Measurements from ENCODE around the gene STK31.

Gene STK31

GRCh38 chr7:23685731-23686130 lies 24.3 kb upstream of the STK31 start:
- Histone ChIP-seq H3K4me1 (ENCODE audit: insufficient read depth, low read length) (no peaks in the 10 kb centered on the region; the same call in 1 of the 2 replicates), H3K27me3 (ENCODE audit: insufficient read depth, low read length) (no peaks in the 10 kb centered on the region), H3K36me3 (ENCODE audit: insufficient read depth, low read depth, low read length) (peaks cover 70% of the 10 kb centered on the region), H3K27ac (ENCODE audit: low read length) (no peak overlapping the region), H3K4me3 (ENCODE audit: low read length) (no peak overlapping the region), H3K9ac (ENCODE audit: low read depth, low read length) (no peak overlapping the region), H3K9me3 (ENCODE audit: insufficient read depth, low read depth, low read length) (no peaks in the 10 kb centered on the region)

GRCh38 chr7:23687011-23687410 lies 23.0 kb upstream of the STK31 start:
- no peak overlapping the region for H3K9ac ChIP-seq (ENCODE audit: low read depth, low read length)
- H3K27me3 ChIP-seq (ENCODE audit: insufficient read depth, low read length): no peaks in the 10 kb centered on the region
- no peaks in the 10 kb centered on the region for H3K9me3 ChIP-seq (ENCODE audit: insufficient read depth, low read depth, low read length)
- H3K36me3 ChIP-seq (ENCODE audit: insufficient read depth, low read depth, low read length): peaks cover 81% of the 10 kb centered on the region
- no peak overlapping the region for H3K4me3 ChIP-seq (ENCODE audit: low read length)
- H3K4me1 ChIP-seq (ENCODE audit: insufficient read depth, low read length): no peaks in the 10 kb centered on the region; the same call in 1 of the 2 replicates
- H3K27ac ChIP-seq (ENCODE audit: low read length): no peak overlapping the region

GRCh38 chr7:23689165-23689564 lies 20.9 kb upstream of the STK31 start:
- H3K4me3 ChIP-seq (ENCODE audit: low read length): no peak overlapping the region
- H3K27me3 ChIP-seq (ENCODE audit: insufficient read depth, low read length): no peaks in the 10 kb centered on the region
- H3K9me3 ChIP-seq (ENCODE audit: insufficient read depth, low read depth, low read length): no peaks in the 10 kb centered on the region
- H3K4me1 ChIP-seq (ENCODE audit: insufficient read depth, low read length): no peaks in the 10 kb centered on the region
- H3K27ac ChIP-seq (ENCODE audit: low read length): no peak overlapping the region
- H3K9ac ChIP-seq (ENCODE audit: low read depth, low read length): no peak overlapping the region
- peaks cover 81% of the 10 kb centered on the region for H3K36me3 ChIP-seq (ENCODE audit: insufficient read depth, low read depth, low read length)

GRCh38 chr7:23691320-23691719 lies 18.7 kb upstream of the STK31 start:
- peaks cover 71% of the 10 kb centered on the region for H3K36me3 ChIP-seq (ENCODE audit: insufficient read depth, low read depth, low read length)
- H3K4me3 ChIP-seq (ENCODE audit: low read length): no peak overlapping the region
- H3K9me3 ChIP-seq (ENCODE audit: insufficient read depth, low read depth, low read length): no peaks in the 10 kb centered on the region
- H3K27ac ChIP-seq (ENCODE audit: low read length): no peak overlapping the region
- H3K9ac ChIP-seq (ENCODE audit: low read depth, low read length): no peak overlapping the region
- no peaks in the 10 kb centered on the region for H3K4me1 ChIP-seq (ENCODE audit: insufficient read depth, low read length)
- no peaks in the 10 kb centered on the region for H3K27me3 ChIP-seq (ENCODE audit: insufficient read depth, low read length)

GRCh38 chr7:23693224-23693623 lies 16.8 kb upstream of the STK31 start:
- Histone ChIP-seq H3K27me3 (ENCODE audit: insufficient read depth, low read length) (no peaks in the 10 kb centered on the region), H3K36me3 (ENCODE audit: insufficient read depth, low read depth, low read length) (peaks cover 69% of the 10 kb centered on the region), H3K9ac (ENCODE audit: low read depth, low read length) (no peak overlapping the region), H3K27ac (ENCODE audit: low read length) (no peak overlapping the region), H3K4me1 (ENCODE audit: insufficient read depth, low read length) (no peaks in the 10 kb centered on the region), H3K9me3 (ENCODE audit: insufficient read depth, low read depth, low read length) (no peaks in the 10 kb centered on the region), H3K4me3 (ENCODE audit: low read length) (no peak overlapping the region)

- H3K27ac ChIP-seq (ENCODE audit: low read length): no peak overlapping the region
- H3K4me3 ChIP-seq (ENCODE audit: low read length): no peak overlapping the region
- H3K9me3 ChIP-seq (ENCODE audit: insufficient read depth, low read depth, low read length): no peaks in the 10 kb centered on the region
- H3K36me3 ChIP-seq (ENCODE audit: insufficient read depth, low read depth, low read length): peaks cover 69% of the 10 kb centered on the region
- H3K27me3 ChIP-seq (ENCODE audit: insufficient read depth, low read length): no peaks in the 10 kb centered on the region
- H3K4me1 ChIP-seq (ENCODE audit: insufficient read depth, low read length): no peaks in the 10 kb centered on the region
- no peak overlapping the region for H3K9ac ChIP-seq (ENCODE audit: low read depth, low read length)
These were observed 13.0 kb upstream of the STK31 start for GRCh38 chr7:23696916-23697441.

- Histone ChIP-seq H3K27me3 (ENCODE audit: insufficient read depth, low read length) (no peaks in the 10 kb centered on the region), H3K4me1 (ENCODE audit: insufficient read depth, low read length) (no peaks in the 10 kb centered on the region)
These were observed 11.2 kb upstream of the STK31 start for GRCh38 chr7:23698822-23699221.

GRCh38 chr7:23700046-23700445 lies 10.0 kb upstream of the STK31 start:
- H3K9ac ChIP-seq (ENCODE audit: low read depth, low read length): no peak overlapping the region
- no peaks in the 10 kb centered on the region for H3K4me1 ChIP-seq (ENCODE audit: insufficient read depth, low read length)
- H3K36me3 ChIP-seq (ENCODE audit: insufficient read depth, low read depth, low read length): peaks cover 75% of the 10 kb centered on the region
- no peak overlapping the region for H3K27ac ChIP-seq (ENCODE audit: low read length)
- peaks cover 4% of the 10 kb centered on the region; the same call in 1 of the 2 replicates for H3K9me3 ChIP-seq (ENCODE audit: insufficient read depth, low read depth, low read length)
- H3K27me3 ChIP-seq (ENCODE audit: insufficient read depth, low read length): no peaks in the 10 kb centered on the region
- H3K4me3 ChIP-seq (ENCODE audit: low read length): no peak overlapping the region

More at GRCh38 chr7:23698822-23699221, 11.2 kb upstream of the STK31 start:
- Histone ChIP-seq H3K4me3 (ENCODE audit: low read length) (no peak overlapping the region), H3K27ac (ENCODE audit: low read length) (no peak overlapping the region), H3K9me3 (ENCODE audit: insufficient read depth, low read depth, low read length) (no peaks in the 10 kb centered on the region), H3K9ac (ENCODE audit: low read depth, low read length) (no peak overlapping the region), H3K36me3 (ENCODE audit: insufficient read depth, low read depth, low read length) (peaks cover 74% of the 10 kb centered on the region)

GRCh38 chr7:23709081-23709750 lies 803 bp upstream of the STK31 start:
- H3K4me1 ChIP-seq (ENCODE audit: insufficient read depth, low read length): no peaks in the 10 kb centered on the region
- peaks cover 21% of the 10 kb centered on the region; the same call in 1 of the 2 replicates for H3K36me3 ChIP-seq (ENCODE audit: insufficient read depth, low read depth, low read length)
- H3K9ac ChIP-seq (ENCODE audit: low read depth, low read length): no peak overlapping the region
- H3K27ac ChIP-seq (ENCODE audit: low read length): no peak overlapping the region
- no peak overlapping the region for H3K4me3 ChIP-seq (ENCODE audit: low read length)
- H3K27me3 ChIP-seq (ENCODE audit: insufficient read depth, low read length): no peaks in the 10 kb centered on the region
- H3K9me3 ChIP-seq (ENCODE audit: insufficient read depth, low read depth, low read length): peaks cover 14% of the 10 kb centered on the region; the same call in 1 of the 2 replicates

- Histone ChIP-seq H3K4me3 (ENCODE audit: low read length) (no peak overlapping the region), H3K27me3 (ENCODE audit: insufficient read depth, low read length) (no peaks in the 10 kb centered on the region), H3K27ac (ENCODE audit: low read length) (no peak overlapping the region), H3K4me1 (ENCODE audit: insufficient read depth, low read length) (no peaks in the 10 kb centered on the region), H3K9me3 (ENCODE audit: insufficient read depth, low read depth, low read length) (no peaks in the 10 kb centered on the region), H3K36me3 (ENCODE audit: insufficient read depth, low read depth, low read length) (no peaks in the 10 kb centered on the region), H3K9ac (ENCODE audit: low read depth, low read length) (no peak overlapping the region)
These were observed 2.6 kb downstream of the STK31 start for GRCh38 chr7:23712368-23713284.

- Histone ChIP-seq H3K36me3 (ENCODE audit: insufficient read depth, low read depth, low read length) (no peaks in the 10 kb centered on the region), H3K9ac (ENCODE audit: low read depth, low read length) (no peak overlapping the region), H3K27ac (ENCODE audit: low read length) (no peak overlapping the region), H3K27me3 (ENCODE audit: insufficient read depth, low read length) (no peaks in the 10 kb centered on the region), H3K9me3 (ENCODE audit: insufficient read depth, low read depth, low read length) (no peaks in the 10 kb centered on the region), H3K4me1 (ENCODE audit: insufficient read depth, low read length) (no peaks in the 10 kb centered on the region), H3K4me3 (ENCODE audit: low read length) (no peak overlapping the region)
These were observed 3.5 kb downstream of the STK31 start for GRCh38 chr7:23713285-23714149.

Measured in iPS-20b (cell line).